Gastrocnemius medialis (tissue), 4 donors: ENCODE data around the gene PRKAG2.

Source experiments
- CTCF ChIP-seq, 5 experiments: fragments of 450-650 bp in 3 of 5; fragments of 200-600 bp in 2 of 5; sonication (generic) in 2 of 5; IDR thresholded peaks in 4 of 5; conservative IDR thresholded peaks in 1 of 5; 1 replicate in 4 of 5; 2 replicates in 1 of 5; pipeline ENCODE4 v1.5.1; 2016 to 2019; ENCODE audit warnings: antibody characterized with exemption in 5 of 5, mild to moderate bottlenecking in 3 of 5, moderate library complexity in 3 of 5
- POLR2A ChIP-seq, 2 donors: fragments of 450-650 bp; IDR thresholded peaks; one replicate each; pipeline ENCODE4 v1.6.1; 2017; ENCODE audit warnings: antibody characterized with exemption in 2 of 2, mild to moderate bottlenecking in 2 of 2, moderate library complexity in 2 of 2

- TF ChIP-seq CTCF (IDR thresholded peaks at IDR 0.05 in 4 of 5, conservative IDR thresholded peaks at IDR 0.05 in 1 of 5) (no peak), POLR2A (IDR thresholded peaks at IDR 0.05) (no peak)
These were observed 247.1 kb downstream of the PRKAG2 start for GRCh38 chr7:151629713-151630272.
